Stimulated activated CD8-positive, alpha-beta memory T cell treated with anti-CD3 and anti-CD28 coated beads, Interleukin-2, amount 100 ng/mL, for 1 hour (primary cell): ENCODE results near the gene UTS2B.

Experiments used
- DNase-seq, 2 donors: peaks; one replicate each; pipeline ENCODE4 v3.0.0-alpha.2; 2020; ENCODE audit warnings: low read depth in 2 of 2

Gene UTS2B

DNA sequence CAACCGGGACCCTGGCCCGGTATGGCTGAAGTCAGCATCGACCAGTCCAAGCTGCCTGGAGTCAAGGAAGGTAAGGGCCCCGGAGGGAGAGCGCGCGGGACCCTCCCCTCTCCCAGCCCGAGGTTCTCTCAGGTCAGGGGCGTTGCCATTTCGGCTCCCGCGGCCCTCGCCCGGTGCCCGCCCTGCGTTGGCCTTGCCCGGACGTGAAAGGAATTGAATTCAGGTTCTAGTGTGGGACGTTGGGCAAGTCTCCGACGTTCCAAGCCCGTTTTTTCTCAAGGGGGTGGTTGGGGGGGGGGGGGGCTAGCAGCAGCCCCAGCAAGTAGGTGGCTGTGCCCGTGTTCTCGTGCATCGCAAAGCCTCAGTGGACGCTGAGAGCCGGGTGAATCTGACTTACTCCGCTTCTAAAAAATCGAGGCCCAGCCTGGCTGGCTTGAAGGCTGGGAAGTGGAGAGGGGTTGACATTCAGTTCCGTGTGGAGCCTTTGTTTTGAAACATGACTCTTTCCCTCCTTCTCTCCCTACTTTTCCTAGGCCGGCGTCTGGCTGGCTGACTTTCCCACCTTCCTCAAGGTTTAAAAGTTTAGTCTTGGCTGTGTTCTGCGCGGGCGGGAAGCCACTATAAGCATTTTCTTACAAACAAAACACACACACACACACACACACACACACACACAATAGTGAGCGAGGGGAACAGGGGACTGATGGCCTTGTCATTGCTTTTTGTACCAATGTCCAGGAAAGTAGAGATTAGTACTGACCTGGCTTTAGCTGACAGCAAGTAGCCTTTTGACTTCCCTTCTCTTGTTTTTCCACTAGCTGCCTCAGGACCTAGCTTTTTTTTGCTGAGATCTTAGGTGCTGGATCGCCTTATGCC, at the start of gene UTS2B:
UTS2B (minus strand) TSS at position 873 of the 876 bp plus-strand sequence. CDS start 48,337 bp downstream, outside the sequence.
- DNase-seq: no peak

DNA sequence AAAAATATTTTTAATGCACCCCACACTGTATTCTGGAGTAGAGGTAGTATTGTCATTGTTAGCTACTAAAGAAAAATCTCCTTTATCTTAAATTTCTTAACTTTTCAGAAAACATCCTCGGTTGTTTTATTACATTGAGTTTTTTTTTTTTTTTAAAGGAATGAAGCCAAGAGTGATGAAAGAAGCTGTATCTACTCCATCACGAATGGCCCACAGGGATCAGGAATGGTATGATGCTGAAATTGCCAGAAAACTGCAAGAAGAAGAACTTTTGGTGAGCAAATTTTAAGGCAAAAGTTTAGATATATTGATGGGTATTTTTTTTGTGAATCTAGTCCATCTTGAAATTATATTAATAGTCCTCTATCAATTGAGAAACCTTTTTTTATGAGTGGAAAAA, 49.7 kb upstream of the UTS2B start:
- no peak for DNase-seq

- DNase-seq: no peak
Observed at GRCh38 chr3:191379446-191379845, 49.1 kb upstream of the UTS2B start.

DNA sequence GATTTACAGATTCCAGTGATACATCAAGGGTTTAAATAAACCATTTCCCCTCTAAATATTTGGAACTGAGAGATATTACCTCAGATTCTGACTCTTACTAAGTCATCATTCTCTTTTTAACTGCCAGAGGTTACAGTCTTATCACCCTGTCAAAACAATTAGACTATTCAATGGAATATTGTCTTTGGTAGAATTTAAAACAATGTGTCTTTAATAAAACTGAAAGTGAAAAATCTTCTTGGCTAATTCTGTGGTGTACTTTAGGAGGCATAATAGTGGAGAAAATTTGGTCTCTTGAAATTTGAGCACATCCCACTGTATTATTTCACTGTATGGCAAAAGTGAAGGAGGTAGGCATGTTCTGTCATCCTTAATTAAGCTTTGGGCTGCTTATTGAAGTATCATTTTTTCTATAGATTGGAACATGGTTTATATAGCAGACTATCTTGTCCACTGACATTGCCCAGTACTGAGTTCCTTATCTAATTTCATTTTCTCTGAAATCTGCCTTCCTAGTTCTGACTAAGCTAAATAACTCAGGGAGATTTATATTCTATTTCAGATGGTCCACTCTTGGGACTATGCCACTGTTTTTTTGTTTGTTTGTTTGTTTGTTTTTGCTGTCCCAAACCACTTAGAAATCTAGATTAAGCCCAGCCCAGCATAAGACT, 48.0 kb upstream of the UTS2B start:
- DNase-seq: no peak

DNA sequence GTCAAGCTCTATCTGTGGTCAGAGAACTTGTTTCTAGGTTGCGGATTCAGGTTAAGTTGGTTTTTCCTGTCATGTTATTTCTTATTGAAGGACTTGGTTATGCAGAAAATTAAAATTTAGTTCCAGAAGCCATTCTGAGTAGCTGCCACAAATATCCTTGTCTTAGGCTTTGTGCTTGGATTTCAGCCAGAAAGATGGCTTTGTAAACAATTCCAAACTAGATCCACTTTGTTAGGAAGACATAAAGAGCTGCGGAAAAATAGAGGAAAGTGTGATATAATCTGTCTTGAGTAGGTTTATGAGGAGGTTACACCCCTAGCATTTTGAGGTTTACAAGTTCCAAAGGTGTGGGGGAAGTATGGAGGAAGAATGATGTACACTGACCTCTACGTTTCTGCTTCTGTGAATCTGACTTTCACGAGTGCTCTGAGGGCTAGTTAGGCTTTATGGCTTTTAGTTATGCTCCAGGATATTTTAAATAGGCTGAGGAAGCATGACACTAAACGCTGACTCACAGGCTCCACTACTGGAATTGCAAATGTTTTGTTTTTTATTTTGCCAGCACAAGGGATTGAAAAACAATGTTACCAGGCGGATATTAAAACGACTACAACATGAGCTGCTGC, 46.3 kb upstream of the UTS2B start:
- DNase-seq: no peak

DNA sequence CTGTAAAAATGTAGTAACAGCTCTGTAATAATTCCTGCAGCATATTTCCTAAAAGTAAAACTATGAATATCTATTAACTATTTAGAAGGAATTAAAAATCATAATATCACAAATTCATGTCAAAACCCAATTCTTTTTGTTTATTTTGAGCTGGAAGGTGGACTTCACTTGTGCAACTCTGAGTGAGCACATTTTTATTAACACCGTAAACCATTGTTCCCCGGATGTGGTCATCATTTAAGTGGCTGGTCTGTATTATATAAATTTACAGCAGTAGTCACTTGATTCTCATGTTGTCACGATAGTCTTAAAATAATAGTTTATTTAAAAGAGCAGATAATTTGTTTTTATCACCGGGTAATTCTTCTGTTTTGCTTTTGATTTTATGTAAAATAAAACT, 43.0 kb upstream of the UTS2B start:
- DNase-seq: no peak

DNA sequence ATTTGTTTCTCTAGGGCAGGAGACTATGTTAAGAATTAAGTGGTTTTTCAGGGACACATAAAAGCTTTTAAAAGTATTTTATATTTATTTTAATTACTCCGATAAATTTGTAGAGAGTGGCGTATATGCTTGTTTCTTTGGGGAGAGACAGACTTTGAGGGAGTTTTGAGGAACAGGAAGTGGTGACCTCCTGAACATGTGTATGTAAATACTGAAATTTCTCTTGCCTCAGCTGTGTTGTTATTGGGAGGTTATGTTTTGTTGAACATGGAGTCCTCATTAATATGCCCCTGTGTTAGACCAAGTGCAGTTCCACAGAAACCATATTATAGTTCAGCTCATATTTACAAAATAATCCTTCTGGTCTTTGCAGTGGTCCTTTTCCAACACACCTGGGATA, 41.8 kb upstream of the UTS2B start:
- DNase-seq: no peak

DNA sequence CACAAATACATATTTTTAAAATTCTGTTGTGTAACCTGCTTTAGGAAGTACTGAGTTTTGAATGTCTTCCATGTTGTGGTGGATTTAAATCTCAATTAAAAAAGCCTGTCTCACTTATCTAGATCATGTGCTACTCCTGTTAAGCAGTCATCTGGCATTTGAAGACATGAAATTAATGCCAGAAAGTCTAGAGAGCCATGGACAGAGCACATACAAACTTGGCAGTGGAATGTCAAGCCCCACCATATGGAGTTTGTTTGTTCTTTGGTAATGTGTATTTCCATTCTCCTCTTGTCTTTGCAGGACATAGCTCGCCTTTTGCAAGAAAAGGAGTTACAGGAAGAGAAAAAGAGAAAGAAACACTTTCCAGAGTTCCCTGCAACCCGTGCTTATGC, 39.3 kb upstream of the UTS2B start:
- DNase-seq: no peak

DNA sequence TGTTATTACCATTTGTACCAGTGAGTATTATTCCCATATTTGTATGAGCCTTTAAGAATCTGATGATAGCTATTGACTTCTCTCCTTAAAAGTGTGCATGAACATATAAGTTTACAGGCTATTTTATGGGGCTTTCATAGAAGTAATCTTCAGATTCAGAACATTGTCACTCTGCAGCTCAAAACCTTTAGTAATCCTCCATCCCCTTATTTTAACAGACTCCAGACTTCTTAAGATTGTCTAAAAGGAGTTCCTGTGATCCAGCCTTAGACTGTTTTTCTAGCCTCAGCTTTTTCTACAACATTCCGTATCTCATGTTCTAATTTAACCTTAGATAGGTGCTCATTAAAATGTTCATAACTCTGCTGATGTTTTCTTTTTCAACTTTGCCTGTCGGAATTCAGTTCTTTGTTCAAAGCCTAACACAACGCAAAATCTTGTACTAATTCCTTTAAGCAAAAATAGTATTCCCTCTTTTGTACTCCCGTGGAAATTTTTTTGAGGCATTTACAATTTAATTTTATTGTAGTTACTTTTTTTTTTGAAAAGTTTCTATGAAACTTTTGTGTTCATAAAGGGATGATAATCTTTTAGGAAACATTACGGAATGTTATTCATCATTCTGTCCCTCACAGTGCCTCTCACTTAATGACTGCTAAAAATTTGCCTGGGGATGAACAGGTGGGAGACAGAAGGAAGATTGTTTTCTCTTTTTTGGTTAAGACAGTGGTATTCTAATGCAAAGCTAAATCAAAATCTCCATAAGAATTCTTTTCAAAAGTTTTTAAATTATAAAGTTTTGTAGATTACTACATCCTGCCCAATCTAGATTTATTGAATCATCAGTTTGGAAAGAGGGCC, 38.7 kb upstream of the UTS2B start:
- no peak for DNase-seq

GRCh38 chr3:191366675-191367074, 36.3 kb upstream of the UTS2B start:
- no peak for DNase-seq

GRCh38 chr3:191363221-191363620, 32.9 kb upstream of the UTS2B start:
- DNase-seq: no peak

GRCh38 chr3:191362524-191363090, 32.3 kb upstream of the UTS2B start:
- no peak for DNase-seq

GRCh38 chr3:191362037-191362436, 31.7 kb upstream of the UTS2B start:
- no peak for DNase-seq

DNA sequence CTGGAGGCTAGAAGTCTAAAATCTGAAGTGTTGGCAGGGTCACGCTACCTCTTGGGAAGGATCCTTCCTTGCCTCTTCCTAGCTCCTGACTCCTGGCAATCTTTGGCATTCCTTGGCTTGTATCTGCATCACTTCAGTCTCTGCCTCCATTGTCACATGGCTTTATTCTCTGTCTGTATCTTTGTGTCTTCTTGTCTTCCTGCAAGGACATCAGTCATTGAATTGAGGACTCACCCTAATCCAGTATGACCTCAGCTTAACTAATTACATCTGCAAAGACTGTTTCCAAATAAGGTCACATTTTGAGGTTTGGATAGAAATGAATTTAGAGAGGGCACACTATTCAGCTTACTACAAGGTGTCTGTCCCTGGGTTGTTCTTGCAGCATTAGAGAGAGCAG, 31.1 kb upstream of the UTS2B start:
- DNase-seq: no peak

GRCh38 chr3:191360620-191361019, 30.3 kb upstream of the UTS2B start:
- DNase-seq: no peak

GRCh38 chr3:191358929-191359328, 28.6 kb upstream of the UTS2B start:
- DNase-seq: no peak

- no peak for DNase-seq
Observed at GRCh38 chr3:191357909-191358308, 27.6 kb upstream of the UTS2B start.

GRCh38 chr3:191356631-191357439, 26.5 kb upstream of the UTS2B start:
- DNase-seq: no peak

- DNase-seq: no peak
Observed at GRCh38 chr3:191355406-191355805, 25.1 kb upstream of the UTS2B start.

DNA sequence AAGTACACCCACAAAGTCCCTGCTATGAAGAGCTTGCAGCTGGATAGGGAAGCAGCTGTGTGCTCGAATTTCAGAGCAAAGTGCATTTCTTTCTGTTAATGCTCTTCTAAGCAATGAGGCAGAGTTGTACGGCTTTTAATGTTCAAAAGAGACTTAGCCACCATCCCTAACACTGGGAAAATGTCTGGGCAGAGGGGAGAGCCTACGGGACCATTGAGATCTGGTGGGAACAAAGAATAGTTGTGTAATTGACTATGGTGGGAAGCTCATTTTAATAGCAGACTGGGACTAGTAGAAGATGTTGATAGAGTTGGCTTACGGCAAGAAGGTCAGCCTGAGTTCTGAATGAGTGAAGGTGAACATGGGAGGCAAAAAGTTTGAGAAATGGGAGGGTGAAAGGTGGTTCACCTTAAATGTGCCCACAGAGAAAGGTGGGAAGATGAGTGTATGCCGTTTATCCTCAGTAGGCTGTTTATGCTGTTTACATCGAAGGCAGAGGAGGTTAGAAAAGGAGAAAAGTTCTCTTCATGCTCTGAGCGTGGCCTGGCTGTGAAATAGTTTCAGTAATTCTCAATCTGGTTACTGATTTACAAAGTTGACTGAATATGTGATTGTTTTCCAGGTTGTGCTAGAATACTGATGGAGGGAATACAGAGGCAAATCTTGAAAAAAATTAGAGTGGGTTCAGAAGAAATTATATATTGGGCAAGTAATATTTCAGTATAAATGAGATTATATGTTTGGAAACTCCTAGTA, 22.9 kb upstream of the UTS2B start:
- DNase-seq: no peak
